Osteocyte (in vitro differentiated cells): Measurements from ENCODE around the gene S100A10. TPM values are rescaled to one million over a fixed set of nuclear protein-coding genes. Genes with fewer than 3 reads are reported as not detected.

Experiments
- DNase-seq: peaks from one replicate; pipeline ENCODE4 v3.0.0; 2021; ENCODE audit warnings: mixed read lengths; ENCODE audit not compliant: unreplicated experiment; ENCODE audit errors: extremely low spot score
- H3K27ac Mint-ChIP-seq: one replicate; pipeline ENCODE4 v1.8.0; 2021; ENCODE audit warnings: mild to moderate bottlenecking, mixed read lengths; ENCODE audit not compliant: unreplicated experiment
- H3K27me3 Mint-ChIP-seq: one replicate; pipeline ENCODE4 v1.8.0; 2021; ENCODE audit warnings: mixed read lengths; ENCODE audit not compliant: unreplicated experiment
- H3K36me3 Mint-ChIP-seq: one replicate; pipeline ENCODE4 v1.8.0; 2021; ENCODE audit warnings: mixed read lengths; ENCODE audit not compliant: unreplicated experiment
- H3K4me1 Mint-ChIP-seq: one replicate; pipeline ENCODE4 v1.8.0; 2021; ENCODE audit warnings: mixed read lengths; ENCODE audit not compliant: unreplicated experiment
- H3K4me3 Mint-ChIP-seq: one replicate; pipeline ENCODE4 v1.8.0; 2021; ENCODE audit warnings: mild to moderate bottlenecking, moderate library complexity, mixed read lengths; ENCODE audit not compliant: unreplicated experiment
- H3K9me3 Mint-ChIP-seq: one replicate; pipeline ENCODE4 v1.8.0; 2021; ENCODE audit warnings: mixed read lengths; ENCODE audit not compliant: unreplicated experiment
- long read RNA-seq: library from polyadenylated mRNA; unstranded; transcript quantifications from one replicate; pipeline ENCODE4 v2.0.0, GENCODE V29; 2021
- total RNA-seq: library from RNA; stranded (reverse); gene quantifications from 2 replicates; pipeline ENCODE4 v1.2.1, GENCODE V29; 2021
- TF ChIP-seq, protein P1 (sequence below): fragments of 200-600 bp; sonication (generic); IDR thresholded peaks from 2 replicates; pipeline ENCODE4 v1.5.0; 2021; ENCODE audit warnings: antibody characterized with exemption, mild to moderate bottlenecking, moderate library complexity

Gene S100A10, protein sequence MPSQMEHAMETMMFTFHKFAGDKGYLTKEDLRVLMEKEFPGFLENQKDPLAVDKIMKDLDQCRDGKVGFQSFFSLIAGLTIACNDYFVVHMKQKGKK
- 227 and 234 TPM in 2 replicates for total RNA-seq
- long read RNA-seq, transcript S100A10-202 (3 exons, 1,202 nt) = major isoform, 80 of 89 reads
- long read RNA-seq, partial matches to known transcripts = 6 of 89 reads
- long read RNA-seq, other reads (novel, unspliced or antisense) = 3 of 89 reads

DNA sequence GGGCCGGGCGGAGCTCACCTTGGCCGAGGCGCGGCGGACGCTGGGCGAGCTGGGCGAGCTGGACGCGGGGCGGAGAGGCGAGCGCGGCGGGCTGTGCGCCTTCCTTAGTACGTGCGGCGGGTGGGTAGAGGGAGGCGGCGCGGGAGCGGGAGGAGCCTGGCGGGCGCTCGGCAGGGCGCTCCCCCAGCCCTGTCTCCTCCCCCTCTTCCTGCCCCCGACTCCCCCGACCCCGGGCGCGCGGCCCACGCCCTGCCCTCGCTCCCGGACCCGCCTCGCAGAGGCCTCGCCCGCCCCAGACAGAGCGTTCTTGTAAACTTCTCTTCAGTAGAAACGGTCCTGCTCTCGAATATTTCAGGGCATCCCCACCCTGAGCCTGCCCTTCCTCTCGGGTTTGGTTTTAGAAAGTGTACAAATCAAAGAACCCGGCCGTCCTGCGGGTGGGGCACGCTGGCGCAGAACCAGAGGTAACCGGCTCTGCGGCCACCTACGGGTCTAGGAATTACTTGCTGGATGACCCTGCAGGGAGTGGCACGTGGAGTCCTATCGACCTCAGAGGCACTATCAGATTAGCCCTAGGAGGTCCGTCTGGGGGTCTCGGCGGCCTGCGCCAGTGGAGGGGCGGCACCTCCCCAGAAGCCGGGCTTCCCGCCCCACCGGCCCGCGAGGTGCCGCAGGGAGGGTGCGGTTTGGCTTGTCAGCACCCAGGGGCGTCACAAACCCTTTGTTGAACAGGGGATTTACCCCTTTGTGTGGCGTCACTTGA is at the start of gene S100A10:
S100A10 (minus strand) TSS at position 126 of the 763 bp plus-strand sequence. CDS start 7,629 bp downstream, outside the sequence.
- H3K9me3 Mint-ChIP-seq = no peaks in the 10 kb centered on the region
- H3K27ac Mint-ChIP-seq = peak within 1 kb of the TSS; percentile 97
- DNase-seq = peak; percentile 88

DNA sequence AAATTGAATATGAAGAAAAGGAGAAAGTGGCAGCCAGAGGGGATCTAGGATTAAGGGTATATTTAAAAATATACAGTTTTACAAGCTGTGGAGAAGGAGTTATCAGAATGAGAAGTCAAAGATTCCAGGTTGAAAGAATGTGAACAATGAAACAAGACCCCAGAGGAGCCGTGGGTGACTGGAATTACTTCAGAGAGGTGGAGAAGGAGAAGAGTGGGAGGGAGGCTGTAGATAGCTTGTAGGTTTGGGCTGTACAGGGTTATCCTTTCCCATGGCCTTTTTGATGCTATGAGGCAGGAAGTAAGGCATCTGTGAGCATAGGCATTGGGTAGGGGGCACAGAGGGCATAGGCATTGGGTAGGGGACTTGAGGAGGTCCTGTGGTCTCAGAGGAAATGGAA is 48.4 kb upstream of the S100A10 start:
- Mint-ChIP-seq H3K27me3 (no peaks in the 10 kb centered on the region), H3K4me3 (no peak overlapping the region), H3K27ac (no peak overlapping the region), H3K4me1 (peaks cover 4% of the 10 kb centered on the region), H3K36me3 (no peaks in the 10 kb centered on the region), H3K9me3 (no peaks in the 10 kb centered on the region)
- TF ChIP-seq, protein P1, sequence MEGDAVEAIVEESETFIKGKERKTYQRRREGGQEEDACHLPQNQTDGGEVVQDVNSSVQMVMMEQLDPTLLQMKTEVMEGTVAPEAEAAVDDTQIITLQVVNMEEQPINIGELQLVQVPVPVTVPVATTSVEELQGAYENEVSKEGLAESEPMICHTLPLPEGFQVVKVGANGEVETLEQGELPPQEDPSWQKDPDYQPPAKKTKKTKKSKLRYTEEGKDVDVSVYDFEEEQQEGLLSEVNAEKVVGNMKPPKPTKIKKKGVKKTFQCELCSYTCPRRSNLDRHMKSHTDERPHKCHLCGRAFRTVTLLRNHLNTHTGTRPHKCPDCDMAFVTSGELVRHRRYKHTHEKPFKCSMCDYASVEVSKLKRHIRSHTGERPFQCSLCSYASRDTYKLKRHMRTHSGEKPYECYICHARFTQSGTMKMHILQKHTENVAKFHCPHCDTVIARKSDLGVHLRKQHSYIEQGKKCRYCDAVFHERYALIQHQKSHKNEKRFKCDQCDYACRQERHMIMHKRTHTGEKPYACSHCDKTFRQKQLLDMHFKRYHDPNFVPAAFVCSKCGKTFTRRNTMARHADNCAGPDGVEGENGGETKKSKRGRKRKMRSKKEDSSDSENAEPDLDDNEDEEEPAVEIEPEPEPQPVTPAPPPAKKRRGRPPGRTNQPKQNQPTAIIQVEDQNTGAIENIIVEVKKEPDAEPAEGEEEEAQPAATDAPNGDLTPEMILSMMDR = no peak
- DNase-seq = no peak

More for the DNA sequence above, at the start of gene S100A10:
- Mint-ChIP-seq H3K4me3 (peak within 1 kb of the TSS; percentile 88), H3K4me1 (peaks cover 57% of the 10 kb centered on the region), H3K36me3 (no peaks in the 10 kb centered on the region), H3K27me3 (no peaks in the 10 kb centered on the region)
- TF ChIP-seq, protein P1 = no peak

DNA sequence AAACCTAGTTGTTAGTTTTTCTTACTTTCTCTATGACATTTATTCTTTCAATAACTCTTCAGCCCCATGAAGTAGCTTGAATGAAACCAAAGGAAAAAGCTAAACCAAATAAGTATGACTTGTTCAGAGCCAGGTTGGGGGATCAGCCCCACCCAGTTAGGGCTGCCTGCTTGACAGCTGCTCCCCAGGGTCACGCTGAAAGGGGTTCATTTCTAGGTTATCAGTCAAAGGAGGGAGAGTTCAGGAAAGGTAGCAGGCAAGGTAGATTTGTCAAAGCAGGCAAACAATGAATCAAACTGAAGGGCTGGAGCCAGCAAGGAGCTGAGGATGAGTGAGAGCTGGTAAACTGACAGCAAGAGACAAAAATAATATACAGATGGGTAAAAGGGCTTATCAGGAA is 46.2 kb upstream of the S100A10 start:
- DNase-seq = no peak
- Mint-ChIP-seq H3K27me3 (no peaks in the 10 kb centered on the region), H3K36me3 (no peaks in the 10 kb centered on the region), H3K27ac (no peak overlapping the region), H3K4me1 (peaks cover 12% of the 10 kb centered on the region), H3K4me3 (no peak overlapping the region), H3K9me3 (no peaks in the 10 kb centered on the region)
- TF ChIP-seq, protein P1 = no peak

DNA sequence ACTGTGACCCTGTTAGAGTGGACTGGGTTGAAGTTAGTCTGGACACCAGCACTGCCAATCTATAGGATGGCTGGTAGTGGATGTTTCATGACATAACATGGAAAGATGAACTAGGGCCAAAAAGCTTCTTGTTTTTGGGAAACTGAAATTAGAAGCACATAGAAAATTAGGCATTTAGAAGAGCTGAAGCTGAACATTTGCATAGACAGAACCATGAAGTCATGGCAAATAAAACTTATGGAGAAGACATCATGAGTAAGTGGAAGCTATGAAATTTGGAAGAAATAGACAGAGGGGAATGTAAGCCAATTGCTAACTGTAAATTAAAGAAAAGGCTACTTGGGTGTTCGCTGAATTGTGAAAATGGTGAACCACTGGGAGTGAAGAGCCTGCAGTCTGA is 45.8 kb upstream of the S100A10 start:
- Mint-ChIP-seq H3K27ac (no peak overlapping the region), H3K27me3 (no peaks in the 10 kb centered on the region), H3K36me3 (no peaks in the 10 kb centered on the region), H3K9me3 (no peaks in the 10 kb centered on the region), H3K4me3 (no peak overlapping the region), H3K4me1 (peaks cover 16% of the 10 kb centered on the region)
- TF ChIP-seq, protein P1 = no peak
- DNase-seq = no peak

DNA sequence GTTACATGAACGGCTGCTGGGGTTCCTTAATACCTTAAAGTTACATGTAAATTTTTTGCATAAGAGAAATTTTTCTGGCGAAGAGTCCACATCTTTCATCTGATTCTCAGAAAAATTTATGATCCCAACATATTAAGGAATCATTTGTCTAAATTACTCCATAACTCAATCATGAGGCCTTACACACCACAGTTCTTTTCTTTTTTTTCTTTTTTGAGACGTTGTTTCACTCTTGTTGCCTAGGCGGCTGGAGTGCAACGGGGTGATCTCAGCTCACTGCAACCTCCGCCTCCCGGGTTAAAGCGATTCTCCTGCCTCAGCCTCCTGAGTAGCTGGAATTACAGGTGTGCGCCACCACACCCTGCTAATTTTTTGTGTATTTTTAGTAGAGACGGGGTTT is 45.2 kb upstream of the S100A10 start:
- peaks cover 5% of the 10 kb centered on the region for H3K36me3 Mint-ChIP-seq
- H3K9me3 Mint-ChIP-seq = no peaks in the 10 kb centered on the region
- H3K27me3 Mint-ChIP-seq = no peaks in the 10 kb centered on the region
- no peak overlapping the region for H3K27ac Mint-ChIP-seq
- DNase-seq = no peak
- peaks cover 22% of the 10 kb centered on the region for H3K4me1 Mint-ChIP-seq
- H3K4me3 Mint-ChIP-seq = no peak overlapping the region
- TF ChIP-seq, protein P1 = no peak
